Chondrocyte (in vitro differentiated cells): ENCODE results near the gene OR5M10. TPM values are rescaled to one million over a fixed set of nuclear protein-coding genes. Genes with fewer than 3 reads are reported as not detected.
A peak's percentile ranks its signal among the peaks of the same experiment; 100 is the strongest.
"Not testable (repeated sequence)": the region's sequence is repeated elsewhere in the genome, so short reads cannot be mapped to it uniquely, and the experiment has no call there.

Source experiments
- DNase-seq: peaks from one replicate; pipeline ENCODE4 v3.0.0; 2021; ENCODE audit warnings: mixed read lengths, low spot score
- H3K27ac Mint-ChIP-seq: one replicate; pipeline ENCODE4 v1.8.0; 2021; ENCODE audit warnings: mild to moderate bottlenecking, moderate library complexity, mixed read lengths; ENCODE audit not compliant: unreplicated experiment
- H3K27me3 Mint-ChIP-seq: 2 replicates; pipeline ENCODE4 v1.8.0; 2021; ENCODE audit warnings: low read depth, mixed read lengths
- H3K36me3 Mint-ChIP-seq: 2 replicates; pipeline ENCODE4 v1.8.0; 2021; ENCODE audit warnings: low read depth, mixed read lengths
- H3K4me1 Mint-ChIP-seq: 2 replicates; pipeline ENCODE4 v1.8.0; 2021; ENCODE audit warnings: low read depth, mild to moderate bottlenecking, mixed read lengths
- H3K4me3 Mint-ChIP-seq: one replicate; pipeline ENCODE4 v1.8.0; 2021; ENCODE audit warnings: mild to moderate bottlenecking, moderate library complexity, mixed read lengths; ENCODE audit not compliant: unreplicated experiment
- H3K9me3 Mint-ChIP-seq: 2 replicates; pipeline ENCODE4 v1.8.0; 2021; ENCODE audit warnings: low read depth, mixed read lengths
- long read RNA-seq: library from polyadenylated mRNA; stranded (forward); transcript quantifications from one replicate; pipeline ENCODE4 v2.0.0, GENCODE V29; 2021
- total RNA-seq: library from RNA; stranded (reverse); gene quantifications from 3 replicates; pipeline ENCODE4 v1.2.1, GENCODE V29; 2021
- TF ChIP-seq, protein P1 (sequence below): fragments of 200-600 bp; sonication (generic); IDR thresholded peaks from 2 replicates; pipeline ENCODE4 v1.5.0; 2021; ENCODE audit warnings: antibody characterized with exemption, mild to moderate bottlenecking, moderate library complexity

Gene OR5M10
- not detected in 3 replicates for total RNA-seq
- long read RNA-seq = 0 reads

DNA sequence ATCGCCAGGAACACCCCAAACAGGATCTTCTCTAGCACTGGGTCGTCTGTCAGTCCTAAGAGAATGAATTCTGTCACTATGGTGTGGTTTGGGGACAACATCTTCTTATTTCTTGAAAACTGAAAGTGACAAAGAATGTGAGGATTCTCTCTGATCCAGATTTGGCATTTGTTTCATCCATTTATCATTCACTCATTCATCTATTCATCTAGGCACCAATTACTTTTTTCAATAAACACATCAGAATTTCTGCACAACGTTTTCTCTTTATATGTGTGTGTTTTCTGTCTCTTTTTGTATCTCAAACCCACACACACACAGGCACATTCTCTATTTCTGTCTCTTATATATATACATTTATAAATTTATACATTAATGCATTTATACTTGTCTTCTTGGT is at the start of gene OR5M10:
TSS of gene OR5M10 (minus strand) at position 101 of the 400 bp plus-strand sequence. CDS start at position 101, 0 bp downstream.
- TF ChIP-seq, protein P1, sequence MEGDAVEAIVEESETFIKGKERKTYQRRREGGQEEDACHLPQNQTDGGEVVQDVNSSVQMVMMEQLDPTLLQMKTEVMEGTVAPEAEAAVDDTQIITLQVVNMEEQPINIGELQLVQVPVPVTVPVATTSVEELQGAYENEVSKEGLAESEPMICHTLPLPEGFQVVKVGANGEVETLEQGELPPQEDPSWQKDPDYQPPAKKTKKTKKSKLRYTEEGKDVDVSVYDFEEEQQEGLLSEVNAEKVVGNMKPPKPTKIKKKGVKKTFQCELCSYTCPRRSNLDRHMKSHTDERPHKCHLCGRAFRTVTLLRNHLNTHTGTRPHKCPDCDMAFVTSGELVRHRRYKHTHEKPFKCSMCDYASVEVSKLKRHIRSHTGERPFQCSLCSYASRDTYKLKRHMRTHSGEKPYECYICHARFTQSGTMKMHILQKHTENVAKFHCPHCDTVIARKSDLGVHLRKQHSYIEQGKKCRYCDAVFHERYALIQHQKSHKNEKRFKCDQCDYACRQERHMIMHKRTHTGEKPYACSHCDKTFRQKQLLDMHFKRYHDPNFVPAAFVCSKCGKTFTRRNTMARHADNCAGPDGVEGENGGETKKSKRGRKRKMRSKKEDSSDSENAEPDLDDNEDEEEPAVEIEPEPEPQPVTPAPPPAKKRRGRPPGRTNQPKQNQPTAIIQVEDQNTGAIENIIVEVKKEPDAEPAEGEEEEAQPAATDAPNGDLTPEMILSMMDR = no peak

GRCh38 chr11:56625946-56626345 is 48.4 kb upstream of the OR5M10 start:
- H3K9me3 Mint-ChIP-seq = no peaks in the 10 kb centered on the region
- no peak overlapping the region for H3K4me3 Mint-ChIP-seq
- H3K27ac Mint-ChIP-seq = no peak overlapping the region
- TF ChIP-seq, protein P1 = no peak
- peaks cover 3% of the 10 kb centered on the region for H3K4me1 Mint-ChIP-seq
- no peaks in the 10 kb centered on the region for H3K36me3 Mint-ChIP-seq
- DNase-seq = no peak
- H3K27me3 Mint-ChIP-seq = peaks cover 4% of the 10 kb centered on the region

More for the DNA sequence above, at the start of gene OR5M10:
- Mint-ChIP-seq H3K36me3 (no peaks in the 10 kb centered on the region), H3K27ac (no peak within 1 kb of the TSS), H3K4me3 (no peak within 1 kb of the TSS), H3K4me1 (no peaks in the 10 kb centered on the region), H3K27me3 (no peaks in the 10 kb centered on the region), H3K9me3 (peaks cover 4% of the 10 kb centered on the region)
- no peak for DNase-seq

- Mint-ChIP-seq H3K9me3 (no peaks in the 10 kb centered on the region), H3K4me1 (peaks cover 3% of the 10 kb centered on the region), H3K4me3 (no peak overlapping the region), H3K27ac (no peak overlapping the region), H3K27me3 (peaks cover 3% of the 10 kb centered on the region), H3K36me3 (no peaks in the 10 kb centered on the region)
- TF ChIP-seq, protein P1 = peak; percentile 73
- DNase-seq = no peak
Measured at GRCh38 chr11:56624661-56625110, 47.2 kb upstream of the OR5M10 start.

DNA sequence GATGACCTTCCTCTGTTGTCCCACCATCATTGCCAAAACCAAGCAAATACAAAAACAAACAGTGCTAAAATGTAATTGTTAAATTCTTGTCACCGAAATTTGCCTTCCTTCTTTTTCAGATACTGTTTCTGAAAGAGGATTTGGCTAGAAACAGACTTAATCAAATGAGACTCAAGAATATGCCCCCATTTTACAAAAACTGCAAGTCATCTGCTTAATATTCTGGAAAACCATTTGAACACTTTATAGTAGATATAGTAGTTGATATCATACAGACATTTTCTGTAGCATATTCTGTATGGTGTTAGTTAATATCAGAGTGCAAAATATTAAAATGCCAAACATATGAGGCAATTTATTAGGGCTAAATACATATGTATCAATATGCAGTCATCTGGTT is 33.7 kb upstream of the OR5M10 start:
- Mint-ChIP-seq H3K9me3 (no peaks in the 10 kb centered on the region), H3K36me3 (no peaks in the 10 kb centered on the region), H3K4me3 (no peak overlapping the region), H3K27me3 (peaks cover 4% of the 10 kb centered on the region), H3K4me1 (no peaks in the 10 kb centered on the region), H3K27ac (no peak overlapping the region)
- no peak for DNase-seq
- TF ChIP-seq, protein P1 = no peak

GRCh38 chr11:56592088-56592717 is 14.7 kb upstream of the OR5M10 start:
- not testable (repeated sequence) for H3K27ac Mint-ChIP-seq, H3K4me1 Mint-ChIP-seq, H3K27me3 Mint-ChIP-seq, DNase-seq, H3K4me3 Mint-ChIP-seq, H3K36me3 Mint-ChIP-seq
- H3K9me3 Mint-ChIP-seq = peaks cover 23% of the 10 kb centered on the region

DNA sequence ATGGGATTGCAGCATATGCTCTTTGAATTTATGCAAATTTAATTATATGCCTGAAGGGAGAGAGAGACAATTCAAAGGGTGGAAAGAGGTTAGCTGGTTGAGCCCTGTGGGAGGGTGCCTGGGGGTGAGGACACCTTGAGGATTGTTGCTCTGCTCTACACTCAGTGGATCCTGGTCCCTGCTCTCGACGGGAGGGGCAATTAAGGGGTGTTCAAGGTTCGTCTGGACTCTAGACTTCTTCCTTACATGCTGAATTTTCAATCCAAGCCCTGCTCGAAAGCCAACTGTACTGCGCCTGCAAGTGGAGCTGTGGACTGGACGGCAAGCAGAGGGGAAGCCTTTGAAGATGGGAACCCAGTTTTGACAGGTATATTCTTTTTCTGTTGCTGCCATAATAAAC is 18.9 kb downstream of the OR5M10 start:
- DNase-seq = no peak
- Mint-ChIP-seq H3K9me3 (peaks cover 10% of the 10 kb centered on the region), H3K36me3 (no peaks in the 10 kb centered on the region), H3K4me3 (no peak overlapping the region), H3K27me3 (no peaks in the 10 kb centered on the region), H3K4me1 (no peaks in the 10 kb centered on the region), H3K27ac (no peak overlapping the region)
- TF ChIP-seq, protein P1 = no peak

DNA sequence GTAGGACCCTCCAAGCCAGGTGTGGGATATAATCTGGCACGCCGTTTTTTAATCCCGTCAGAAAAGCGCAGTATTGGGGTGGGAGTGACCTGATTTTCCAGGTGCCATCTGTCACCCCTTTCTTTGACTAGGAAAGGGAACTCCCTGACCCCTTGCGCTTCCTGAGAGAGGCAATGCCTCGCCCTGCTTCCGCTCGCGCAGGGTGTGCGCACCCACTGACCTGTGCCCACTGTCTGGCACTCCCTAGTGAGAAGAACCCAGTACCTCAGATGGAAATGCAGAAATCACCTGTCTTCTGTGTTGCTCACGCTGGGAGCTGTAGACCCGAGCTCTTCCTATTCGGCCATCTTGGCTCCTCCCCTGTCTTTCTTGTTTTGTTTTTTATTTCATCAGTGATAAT is 22.8 kb downstream of the OR5M10 start:
- not testable (repeated sequence) for DNase-seq, H3K36me3 Mint-ChIP-seq, H3K4me1 Mint-ChIP-seq, H3K4me3 Mint-ChIP-seq, H3K27me3 Mint-ChIP-seq, H3K27ac Mint-ChIP-seq
- peaks cover 16% of the 10 kb centered on the region for H3K9me3 Mint-ChIP-seq
